ENCODE data around the gene ERFL.

Gene ERFL

DNA sequence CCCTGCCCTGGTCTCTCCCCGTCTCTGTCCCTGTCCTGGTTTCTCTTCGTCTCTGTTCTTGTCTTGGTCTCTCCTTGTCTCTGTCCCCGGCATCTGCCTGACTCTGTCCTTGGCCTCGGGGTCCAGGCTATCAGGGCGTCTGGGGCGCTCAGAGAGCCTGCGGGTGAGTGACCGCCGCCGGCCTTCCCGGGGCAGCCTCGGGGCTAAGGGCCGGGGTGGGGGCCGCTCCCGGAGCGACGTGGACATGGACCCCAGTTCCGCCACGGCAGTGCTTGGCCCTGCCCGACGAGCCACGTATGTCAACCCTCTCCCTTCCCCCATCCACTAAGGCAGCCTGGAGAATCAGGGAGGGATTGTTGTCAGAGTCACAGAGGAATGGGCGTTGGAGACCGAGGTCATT is 30.4 kb downstream of the ERFL start:
- no peak for DNase-seq (ENCODE audit: low spot score)

- no peak for DNase-seq (ENCODE audit: low spot score)
These were observed 31.1 kb downstream of the ERFL start for GRCh38 chr19:41897181-41897580.

DNA sequence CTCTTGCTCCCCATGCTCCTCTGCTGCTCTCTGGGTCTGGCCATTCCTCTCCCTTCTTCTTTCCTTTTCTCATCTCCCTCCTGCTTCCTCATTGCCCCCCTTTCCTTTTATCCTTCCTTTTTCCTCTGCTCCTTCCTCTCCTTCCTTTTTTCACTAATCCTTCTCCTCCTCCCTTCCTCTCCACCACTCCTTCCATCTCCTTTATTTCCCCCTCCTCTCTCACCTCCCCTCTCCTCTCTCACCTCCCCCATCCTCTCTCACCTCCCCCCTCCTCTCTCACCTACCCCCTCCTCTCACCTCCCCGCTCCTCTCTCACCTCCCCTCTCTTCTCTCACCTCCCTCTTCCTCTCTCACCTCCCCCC is 31.7 kb downstream of the ERFL start:
- no peak for DNase-seq (ENCODE audit: low spot score)

- no peak for DNase-seq (ENCODE audit: low spot score)
These were observed 32.3 kb downstream of the ERFL start for GRCh38 chr19:41895745-41896580.

- no peak for DNase-seq (ENCODE audit: low spot score)
These were observed 33.9 kb downstream of the ERFL start for GRCh38 chr19:41894350-41894749.

- no peak for DNase-seq (ENCODE audit: low spot score)
These were observed 34.4 kb downstream of the ERFL start for GRCh38 chr19:41893899-41894298.

DNA sequence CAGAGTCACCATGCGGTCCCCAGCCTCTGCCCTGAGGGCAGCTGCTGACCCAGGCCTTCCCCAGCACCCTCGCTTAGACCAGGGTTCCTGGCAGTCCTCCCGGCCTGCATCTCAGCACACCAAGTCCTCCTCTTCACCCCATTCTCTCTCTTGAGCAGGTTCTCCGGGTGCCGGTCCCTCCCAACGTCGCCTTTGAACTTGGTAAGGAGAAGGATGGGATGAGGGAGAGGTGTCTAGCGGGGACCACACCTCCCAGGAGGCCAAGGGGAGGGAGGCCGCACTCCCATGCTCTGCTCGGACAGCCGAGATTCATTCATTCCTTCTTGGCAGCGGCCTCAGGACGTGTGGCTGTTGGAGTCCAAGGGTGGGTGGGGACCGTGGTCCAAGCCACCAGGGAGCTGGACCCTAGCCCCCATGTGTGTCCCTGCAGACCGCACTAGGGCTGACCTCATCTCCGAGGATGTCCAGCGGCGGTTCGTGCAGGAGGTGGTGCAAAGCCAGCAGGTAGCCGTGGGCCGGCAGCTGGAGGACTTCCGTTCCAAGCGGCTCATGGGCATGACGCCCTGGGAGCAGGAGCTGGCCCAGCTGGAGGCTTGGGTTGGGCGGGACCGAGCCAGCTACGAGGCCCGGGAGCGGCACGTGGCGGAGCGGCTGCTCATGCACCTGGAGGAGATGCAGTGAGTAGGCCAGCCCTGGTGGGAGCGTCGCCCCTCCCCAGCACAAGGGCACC is 35.9 kb downstream of the ERFL start:
- no peak for DNase-seq (ENCODE audit: low spot score)

- DNase-seq (ENCODE audit: low spot score) = no peak
These were observed 37.3 kb downstream of the ERFL start for GRCh38 chr19:41890936-41891335.

- DNase-seq (ENCODE audit: low spot score) = no peak
These were observed 38.4 kb downstream of the ERFL start for GRCh38 chr19:41889896-41890295.

DNA sequence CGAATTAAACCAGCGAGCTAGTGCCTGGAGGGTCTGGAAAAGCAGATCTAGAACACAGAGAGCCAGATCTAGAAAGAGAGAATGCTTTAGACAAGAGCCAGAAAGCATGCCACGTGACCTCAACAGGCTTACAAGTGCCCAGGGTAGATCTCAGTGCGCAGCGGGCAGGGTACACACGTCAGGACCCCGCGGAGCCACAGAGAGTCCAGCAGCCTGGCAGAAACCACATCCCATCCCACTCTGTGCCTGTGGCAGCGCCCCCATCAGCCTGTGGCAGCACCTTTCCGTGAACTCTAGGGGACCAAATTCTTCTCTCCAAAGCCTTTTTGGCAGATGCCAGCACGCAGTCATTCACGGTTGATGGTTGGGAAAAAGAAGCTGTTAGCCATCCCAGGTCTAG is 39.3 kb downstream of the ERFL start:
- no peak for DNase-seq (ENCODE audit: low spot score)

- DNase-seq (ENCODE audit: low spot score) = peak; percentile 90
These were observed 40.4 kb downstream of the ERFL start for GRCh38 chr19:41887711-41888382.

- peak; percentile 76 for DNase-seq (ENCODE audit: low spot score)
These were observed 41.2 kb downstream of the ERFL start for GRCh38 chr19:41886761-41887710.

GRCh38 chr19:41883821-41884733 is 44.2 kb downstream of the ERFL start:
- peak; percentile 95 for DNase-seq (ENCODE audit: low spot score)

- DNase-seq (ENCODE audit: low spot score) = no peak
These were observed 44.8 kb downstream of the ERFL start for GRCh38 chr19:41883463-41883820.

- peak; percentile 61 for DNase-seq (ENCODE audit: low spot score)
These were observed 45.4 kb downstream of the ERFL start, which contains the start of gene ARHGEF1 for GRCh38 chr19:41882568-41883462. Gene ARHGEF1 (plus strand): TSS chr19:41883184. CDS start chr19:41888083, 4,899 bp downstream.

DNA sequence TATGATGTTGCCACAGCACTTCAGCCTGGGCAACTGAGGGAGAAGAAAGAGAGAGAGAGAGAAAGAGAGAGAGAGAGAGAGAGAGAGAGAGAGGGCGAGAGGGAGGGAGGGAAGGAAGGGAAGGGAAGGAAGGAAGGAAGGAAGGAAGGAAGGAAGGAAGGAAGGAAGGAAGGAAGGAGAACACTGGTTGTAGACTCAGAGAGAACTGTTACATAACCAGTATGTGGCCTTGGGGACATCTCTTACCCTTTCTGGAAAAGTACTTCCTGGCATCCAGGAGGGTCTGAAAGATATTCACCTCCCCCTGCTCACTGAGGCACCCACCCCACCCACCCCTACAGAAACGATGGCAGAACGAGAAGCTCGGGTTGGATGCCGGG is 47.9 kb downstream of the ERFL start:
- no peak for DNase-seq (ENCODE audit: low spot score)

DNA sequence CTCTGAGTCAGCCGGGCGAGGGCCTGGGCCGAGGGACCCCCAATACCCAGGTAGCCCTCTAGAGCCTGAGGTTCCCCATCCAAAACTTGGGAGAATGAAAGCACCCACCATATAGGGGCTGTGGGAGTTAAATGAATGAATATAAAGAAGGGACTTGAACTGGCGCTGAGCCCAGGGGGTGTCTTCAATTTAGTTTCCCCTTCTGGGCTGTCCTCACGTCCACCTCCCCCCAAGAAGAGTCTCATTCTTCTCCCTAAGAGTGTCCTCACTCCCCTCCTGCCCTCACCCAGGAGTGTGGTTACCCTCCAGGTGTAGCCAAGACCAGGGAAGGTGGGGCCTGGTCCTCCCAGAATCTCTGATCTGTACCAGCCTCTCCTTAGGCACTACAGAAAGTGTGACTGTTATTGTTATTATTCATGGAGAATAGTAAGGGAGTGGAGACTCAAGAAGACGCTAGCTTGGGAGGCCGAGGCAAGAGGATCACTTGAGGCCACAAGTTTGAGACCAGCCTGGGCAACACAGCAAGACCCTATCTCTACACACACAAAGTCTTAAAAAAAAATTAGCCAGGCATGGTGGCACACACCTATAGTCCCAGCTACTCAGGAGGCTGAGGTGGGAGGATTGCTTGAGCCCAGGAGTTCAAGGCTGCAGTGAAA is 48.5 kb downstream of the ERFL start:
- no peak for DNase-seq (ENCODE audit: low spot score)

DNA sequence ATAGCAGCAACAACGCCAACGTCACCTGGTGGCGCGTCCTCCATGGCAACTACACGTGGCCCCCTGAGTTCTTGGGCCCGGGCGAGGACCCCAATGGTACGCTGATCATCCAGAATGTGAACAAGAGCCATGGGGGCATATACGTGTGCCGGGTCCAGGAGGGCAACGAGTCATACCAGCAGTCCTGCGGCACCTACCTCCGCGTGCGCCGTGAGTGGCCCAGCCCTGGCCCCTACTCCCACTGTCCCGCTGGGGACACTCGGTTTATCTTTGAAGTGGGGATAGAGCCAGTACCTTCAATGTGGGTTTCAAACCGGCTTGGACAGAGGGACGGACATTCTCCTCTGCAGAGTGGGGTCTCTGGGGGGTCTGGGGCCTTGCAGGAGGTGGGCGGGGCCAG is 49.2 kb downstream of the ERFL start:
- no peak for DNase-seq (ENCODE audit: low spot score)
